ENCODE data around the gene SUSD1. TPM values are rescaled to one million over a fixed set of nuclear protein-coding genes. Genes with fewer than 3 reads are reported as not detected.

SUSD1 gene
- polyA plus RNA-seq, 6 donors from 2014 or later: 5.1 to 19.4 (median 9.1) TPM

- H3K4me1 Mint-ChIP-seq: peaks cover 37 to 69% (median 54%) of the 10 kb centered on the region in 3 donors
- DNase-seq (no peak), ATAC-seq (ENCODE audit: low read depth in 2 of 2) (no peak)
- peaks cover 0 to 10% of the 10 kb centered on the region in 2 donors for H3K36me3 Mint-ChIP-seq
- H3K27ac Mint-ChIP-seq: peak overlapping the region in 2 of 6 donors; percentile 38 to 67
- no peaks in the 10 kb centered on the region for H3K9me3 Mint-ChIP-seq
- H3K4me3 Mint-ChIP-seq: no peak overlapping the region
- H3K27me3 Mint-ChIP-seq: no peaks in the 10 kb centered on the region
These were observed 115.2 kb downstream of the SUSD1 start for GRCh38 chr9:112059966-112060320.

DNA sequence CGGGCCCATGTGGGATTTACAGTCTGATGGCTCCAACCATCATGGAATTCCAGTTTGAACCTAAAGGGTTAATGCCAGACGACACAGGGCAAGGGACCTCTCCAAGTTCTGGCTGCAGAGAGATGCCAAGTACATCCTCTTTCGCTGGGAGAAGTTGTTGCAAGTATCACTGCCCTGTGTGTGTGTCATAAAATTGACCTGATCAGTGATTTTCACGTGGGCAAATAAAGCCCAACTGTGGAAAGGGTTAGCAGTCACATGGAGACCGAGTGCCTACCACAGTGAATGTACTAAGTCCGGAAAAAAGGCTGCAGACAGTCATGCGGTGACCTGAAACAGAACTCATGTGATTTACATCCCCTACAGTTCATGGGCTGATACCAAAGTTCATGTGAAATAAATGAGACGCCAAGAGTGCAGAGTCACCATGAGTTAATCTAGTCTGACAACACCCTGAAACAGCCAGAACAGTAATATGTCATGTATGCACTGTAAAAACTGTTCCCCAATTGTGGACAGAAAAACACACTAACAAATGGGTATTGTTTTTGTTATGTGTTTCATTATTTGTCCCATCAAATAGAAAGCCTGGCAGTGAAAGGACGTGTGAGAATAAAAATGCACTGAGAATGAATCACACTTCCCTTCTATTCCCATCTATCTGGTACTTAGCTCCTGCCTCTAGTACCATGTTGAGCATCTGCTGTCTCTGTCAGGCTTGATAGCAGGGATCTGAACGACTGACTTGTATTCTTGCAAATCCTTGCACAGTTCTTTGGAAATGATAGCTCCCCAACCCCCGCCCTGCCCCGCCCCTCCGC lies 115.7 kb downstream of the SUSD1 start:
- Mint-ChIP-seq H3K27ac (peak overlapping the region in 3 of 6 donors; percentile 34 to 67 (median 57)), H3K4me1 (peaks cover 33 to 68% (median 52%) of the 10 kb centered on the region in 3 donors), H3K36me3 (peaks cover 0 to 10% of the 10 kb centered on the region in 2 donors), H3K4me3 (peak overlapping the region in 1 of 8 donors; percentile 54), H3K9me3 (no peaks in the 10 kb centered on the region), H3K27me3 (no peaks in the 10 kb centered on the region)
- ATAC-seq (ENCODE audit: low read depth in 2 of 2) (peak in 1 of 2 donors; percentile 35), DNase-seq (no peak)

DNA sequence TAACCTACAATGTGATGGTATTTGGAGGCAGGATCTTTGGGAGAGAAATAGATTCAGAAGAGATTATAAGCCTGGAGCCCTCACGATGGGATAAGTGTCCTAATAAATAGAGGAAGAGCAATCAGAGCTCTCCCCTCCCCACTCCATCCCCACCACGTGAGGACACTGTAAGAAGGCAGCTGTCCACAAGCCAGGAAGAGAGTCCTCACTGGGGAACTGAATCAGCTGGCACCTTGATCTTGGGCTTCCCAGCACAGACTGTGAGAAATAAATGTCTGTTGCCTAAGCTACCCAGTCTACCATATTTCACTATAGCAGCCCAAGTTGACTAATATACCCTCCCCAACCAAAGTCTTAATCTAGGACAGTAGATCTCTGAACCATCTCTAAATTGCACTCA lies 118.1 kb downstream of the SUSD1 start:
- H3K36me3 Mint-ChIP-seq: peaks cover 0 to 10% of the 10 kb centered on the region in 2 donors
- DNase-seq (no peak), ATAC-seq (ENCODE audit: low read depth in 2 of 2) (no peak)
- no peak overlapping the region for H3K4me3 Mint-ChIP-seq
- no peaks in the 10 kb centered on the region for H3K9me3 Mint-ChIP-seq
- peaks cover 37 to 70% (median 60%) of the 10 kb centered on the region in 3 donors for H3K4me1 Mint-ChIP-seq
- H3K27ac Mint-ChIP-seq: peak overlapping the region in 2 of 6 donors; percentile 34 to 70
- no peaks in the 10 kb centered on the region for H3K27me3 Mint-ChIP-seq

- Mint-ChIP-seq H3K4me3 (no peak overlapping the region), H3K36me3 (peaks cover 0 to 10% of the 10 kb centered on the region in 2 donors), H3K4me1 (peaks cover 26 to 63% (median 46%) of the 10 kb centered on the region in 3 donors), H3K27ac (peak overlapping the region in 1 of 6 donors; percentile 32), H3K27me3 (no peaks in the 10 kb centered on the region), H3K9me3 (no peaks in the 10 kb centered on the region)
- DNase-seq (no peak), ATAC-seq (ENCODE audit: low read depth in 2 of 2) (no peak)
These were observed 120.2 kb downstream of the SUSD1 start for GRCh38 chr9:112054916-112055315.

DNA sequence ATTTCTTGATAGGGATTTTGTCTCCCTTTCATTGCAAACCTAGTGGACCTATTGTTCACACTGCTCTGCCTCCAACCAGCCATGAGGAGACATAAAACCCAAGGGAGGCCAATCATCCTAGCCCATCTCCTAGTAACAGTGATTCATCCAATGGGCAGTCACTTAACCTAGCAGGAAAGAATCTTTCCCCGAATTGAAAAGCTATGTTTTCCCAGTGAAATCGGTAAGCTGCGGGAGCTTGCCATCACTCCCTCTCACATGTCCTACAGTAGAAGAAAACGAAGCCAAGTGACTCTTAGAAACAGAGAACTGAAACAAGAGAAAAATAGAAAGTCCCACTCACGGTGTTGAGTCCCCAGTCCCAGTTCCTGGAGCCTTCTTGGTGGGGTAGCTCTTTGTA lies 123.3 kb downstream of the SUSD1 start:
- DNase-seq: no peak
- ATAC-seq (ENCODE audit: low read depth in 2 of 2): peak; percentile 67 to 74
- Mint-ChIP-seq H3K4me1 (peaks cover 32 to 49% (median 34%) of the 10 kb centered on the region in 3 donors), H3K9me3 (peaks cover 0 to 5% (median 0%) of the 10 kb centered on the region in 7 donors), H3K36me3 (peaks cover 9 to 13% of the 10 kb centered on the region in 2 donors), H3K27ac (peak overlapping the region in 1 of 6 donors; percentile 83), H3K27me3 (no peaks in the 10 kb centered on the region), H3K4me3 (peak overlapping the region in 5 of 8 donors; percentile 0 to 81 (median 44))

- ATAC-seq (ENCODE audit: low read depth in 2 of 2) (no peak), DNase-seq (no peak)
- no peak overlapping the region for H3K27ac Mint-ChIP-seq
- peak overlapping the region in 2 of 8 donors; percentile 48 to 57 for H3K4me3 Mint-ChIP-seq
- H3K9me3 Mint-ChIP-seq: peaks cover 0 to 5% (median 0%) of the 10 kb centered on the region in 7 donors
- H3K4me1 Mint-ChIP-seq: peaks cover 32 to 51% (median 33%) of the 10 kb centered on the region in 3 donors
- H3K27me3 Mint-ChIP-seq: no peaks in the 10 kb centered on the region
- H3K36me3 Mint-ChIP-seq: peaks cover 10 to 15% of the 10 kb centered on the region in 2 donors
These were observed 124.3 kb downstream of the SUSD1 start for GRCh38 chr9:112050544-112051475.

- ATAC-seq (ENCODE audit: low read depth in 2 of 2): no peak
- Mint-ChIP-seq H3K4me1 (peaks cover 32 to 52% (median 33%) of the 10 kb centered on the region in 3 donors), H3K9me3 (peaks cover 0 to 5% (median 0%) of the 10 kb centered on the region in 7 donors), H3K27me3 (no peaks in the 10 kb centered on the region), H3K27ac (no peak overlapping the region), H3K36me3 (peaks cover 13 to 15% of the 10 kb centered on the region in 2 donors), H3K4me3 (no peak overlapping the region)
- no peak for DNase-seq
These were observed 125.1 kb downstream of the SUSD1 start for GRCh38 chr9:112049811-112050516.

GRCh38 chr9:112048924-112049691 lies 126.0 kb downstream of the SUSD1 start:
- ATAC-seq (ENCODE audit: low read depth in 2 of 2): no peak
- Mint-ChIP-seq H3K36me3 (peaks cover 13 to 15% of the 10 kb centered on the region in 2 donors), H3K4me1 (peaks cover 32 to 47% (median 33%) of the 10 kb centered on the region in 3 donors), H3K27me3 (no peaks in the 10 kb centered on the region), H3K27ac (peak overlapping the region in 1 of 6 donors; percentile 3), H3K4me3 (no peak overlapping the region), H3K9me3 (peaks cover 0 to 5% (median 0%) of the 10 kb centered on the region in 7 donors)
- DNase-seq: no peak

DNA sequence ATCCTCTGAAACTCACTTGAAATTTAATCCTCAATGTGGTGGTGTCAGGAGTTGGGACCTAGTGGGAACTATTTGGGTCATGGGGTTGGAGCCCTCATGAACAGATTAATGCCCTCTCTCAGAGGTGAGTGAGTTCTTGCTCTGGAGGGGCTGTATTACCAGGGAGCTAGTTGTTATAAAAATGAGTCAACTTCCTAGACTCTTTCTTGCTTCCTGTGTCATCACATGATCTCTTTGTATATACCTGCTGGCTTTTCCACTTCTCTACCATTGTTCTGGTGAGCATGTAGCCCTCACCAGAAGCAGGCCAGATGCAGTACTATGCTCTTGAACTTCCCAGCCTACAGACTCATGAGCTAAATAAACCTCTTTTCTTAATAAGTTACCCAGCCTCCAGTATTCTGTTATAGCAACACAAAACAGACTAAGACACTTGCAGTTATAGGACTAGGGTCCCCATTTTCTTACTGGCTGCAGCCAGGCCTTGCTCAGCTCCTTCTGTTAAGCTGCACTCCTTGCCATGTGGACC lies 127.5 kb downstream of the SUSD1 start:
- ATAC-seq (ENCODE audit: low read depth in 2 of 2) (no peak), DNase-seq (no peak)
- peaks cover 0 to 5% (median 0%) of the 10 kb centered on the region in 7 donors for H3K9me3 Mint-ChIP-seq
- peak overlapping the region in 1 of 6 donors; percentile 71 for H3K27ac Mint-ChIP-seq
- peaks cover 25 to 45% (median 27%) of the 10 kb centered on the region in 3 donors for H3K4me1 Mint-ChIP-seq
- no peaks in the 10 kb centered on the region for H3K27me3 Mint-ChIP-seq
- H3K4me3 Mint-ChIP-seq: peak overlapping the region in 2 of 8 donors; percentile 2 to 41
- peaks cover 13 to 15% of the 10 kb centered on the region in 2 donors for H3K36me3 Mint-ChIP-seq

DNA sequence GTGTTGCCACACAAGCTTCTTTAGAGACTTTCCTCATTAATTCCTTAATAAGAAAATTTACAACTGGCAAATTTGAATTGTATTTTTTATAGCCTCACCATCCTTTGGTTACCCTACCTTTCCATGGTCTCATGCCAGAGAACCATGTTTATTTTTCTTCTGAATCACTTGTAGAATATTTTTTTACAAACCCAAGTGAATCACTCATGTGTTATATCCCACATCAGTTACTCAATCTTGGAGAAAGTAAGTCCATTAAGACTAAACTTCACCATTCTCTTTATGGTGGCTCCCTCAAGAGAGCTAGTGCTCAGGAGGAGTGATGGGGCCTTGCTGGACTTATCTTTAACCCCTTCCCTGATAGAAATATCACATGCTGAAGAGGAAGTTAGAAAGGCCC lies 128.9 kb downstream of the SUSD1 start:
- Mint-ChIP-seq H3K4me3 (no peak overlapping the region), H3K27me3 (no peaks in the 10 kb centered on the region), H3K4me1 (peaks cover 22 to 42% (median 25%) of the 10 kb centered on the region in 3 donors), H3K27ac (no peak overlapping the region), H3K36me3 (peaks cover 13 to 15% of the 10 kb centered on the region in 2 donors), H3K9me3 (peaks cover 0 to 5% (median 0%) of the 10 kb centered on the region in 7 donors)
- DNase-seq: no peak
- no peak for ATAC-seq (ENCODE audit: low read depth in 2 of 2)

- Mint-ChIP-seq H3K9me3 (peaks cover 0 to 5% (median 0%) of the 10 kb centered on the region in 7 donors), H3K27ac (no peak overlapping the region)
- DNase-seq: no peak
These were observed 130.2 kb downstream of the SUSD1 start for GRCh38 chr9:112044881-112045280.

GRCh38 chr9:112044186-112044585 lies 130.9 kb downstream of the SUSD1 start:
- Mint-ChIP-seq H3K36me3 (peaks cover 13 to 15% of the 10 kb centered on the region in 2 donors), H3K27ac (no peak overlapping the region), H3K9me3 (peaks cover 0 to 5% (median 0%) of the 10 kb centered on the region in 7 donors), H3K27me3 (no peaks in the 10 kb centered on the region), H3K4me3 (no peak overlapping the region), H3K4me1 (peaks cover 34 to 52% (median 37%) of the 10 kb centered on the region in 3 donors)
- DNase-seq (no peak), ATAC-seq (ENCODE audit: low read depth in 2 of 2) (no peak)

More at GRCh38 chr9:112044881-112045280, 130.2 kb downstream of the SUSD1 start:
- Mint-ChIP-seq H3K27me3 (no peaks in the 10 kb centered on the region), H3K4me3 (no peak overlapping the region), H3K4me1 (peaks cover 30 to 45% (median 31%) of the 10 kb centered on the region in 3 donors), H3K36me3 (peaks cover 13 to 15% of the 10 kb centered on the region in 2 donors)
- no peak for ATAC-seq (ENCODE audit: low read depth in 2 of 2)
